Measurements from ENCODE around the gene FIBIN. TPM values are rescaled to one million over a fixed set of nuclear protein-coding genes. Genes with fewer than 3 reads are reported as not detected.
"Not testable (repeated sequence)": the region's sequence is repeated elsewhere in the genome, so short reads cannot be mapped to it uniquely, and the experiment has no call there.

Gene FIBIN
- total RNA-seq, 1 donor from 2014 or later, result 27.3 TPM

DNA sequence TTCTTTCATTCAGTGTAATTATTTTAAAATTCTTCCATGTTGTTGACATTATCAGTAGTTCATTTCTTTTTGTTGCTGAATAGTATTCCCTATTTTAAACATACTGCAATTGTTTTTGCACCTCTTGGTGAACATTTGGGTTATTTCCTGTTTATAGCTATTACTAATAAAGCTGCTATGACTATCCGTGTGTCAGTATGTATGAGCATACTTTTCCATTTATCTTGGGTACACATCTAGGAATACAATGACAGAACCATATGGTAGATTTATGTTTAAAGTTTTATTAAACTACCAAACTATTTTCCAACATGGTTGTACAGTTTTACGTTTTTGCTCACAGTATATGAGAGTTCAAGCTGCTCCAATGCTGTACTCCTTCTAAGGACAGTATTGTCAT, 22.0 kb upstream of the FIBIN start:
- TF ChIP-seq, protein P1, sequence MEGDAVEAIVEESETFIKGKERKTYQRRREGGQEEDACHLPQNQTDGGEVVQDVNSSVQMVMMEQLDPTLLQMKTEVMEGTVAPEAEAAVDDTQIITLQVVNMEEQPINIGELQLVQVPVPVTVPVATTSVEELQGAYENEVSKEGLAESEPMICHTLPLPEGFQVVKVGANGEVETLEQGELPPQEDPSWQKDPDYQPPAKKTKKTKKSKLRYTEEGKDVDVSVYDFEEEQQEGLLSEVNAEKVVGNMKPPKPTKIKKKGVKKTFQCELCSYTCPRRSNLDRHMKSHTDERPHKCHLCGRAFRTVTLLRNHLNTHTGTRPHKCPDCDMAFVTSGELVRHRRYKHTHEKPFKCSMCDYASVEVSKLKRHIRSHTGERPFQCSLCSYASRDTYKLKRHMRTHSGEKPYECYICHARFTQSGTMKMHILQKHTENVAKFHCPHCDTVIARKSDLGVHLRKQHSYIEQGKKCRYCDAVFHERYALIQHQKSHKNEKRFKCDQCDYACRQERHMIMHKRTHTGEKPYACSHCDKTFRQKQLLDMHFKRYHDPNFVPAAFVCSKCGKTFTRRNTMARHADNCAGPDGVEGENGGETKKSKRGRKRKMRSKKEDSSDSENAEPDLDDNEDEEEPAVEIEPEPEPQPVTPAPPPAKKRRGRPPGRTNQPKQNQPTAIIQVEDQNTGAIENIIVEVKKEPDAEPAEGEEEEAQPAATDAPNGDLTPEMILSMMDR (IDR thresholded peaks at IDR 0.05), result no peak
- no peak for DNase-seq
- H3K4me1 ChIP-seq, result no peaks in the 10 kb centered on the region
- no peaks in the 10 kb centered on the region for H3K36me3 ChIP-seq
- ATAC-seq, result no peak
- H3K27ac ChIP-seq, result no peak overlapping the region
- intact Hi-C loops (cut with DNase I), result no loop called here
- H3K9me3 ChIP-seq, result no peaks in the 10 kb centered on the region
- H3K4me3 ChIP-seq, result no peak overlapping the region
- H3K27me3 ChIP-seq, result no peaks in the 10 kb centered on the region

GRCh38 chr11:26974069-26974783, 19.7 kb upstream of the FIBIN start:
- ATAC-seq (no peak), DNase-seq (no peak)
- Histone ChIP-seq H3K36me3 (no peaks in the 10 kb centered on the region), H3K4me3 (no peak overlapping the region), H3K9me3 (no peaks in the 10 kb centered on the region), H3K27ac (no peak overlapping the region), H3K27me3 (no peaks in the 10 kb centered on the region), H3K4me1 (no peaks in the 10 kb centered on the region)
- TF ChIP-seq, protein P1 (IDR thresholded peaks at IDR 0.05), result no peak
- intact Hi-C loops (cut with DNase I), result no loop called here

DNA sequence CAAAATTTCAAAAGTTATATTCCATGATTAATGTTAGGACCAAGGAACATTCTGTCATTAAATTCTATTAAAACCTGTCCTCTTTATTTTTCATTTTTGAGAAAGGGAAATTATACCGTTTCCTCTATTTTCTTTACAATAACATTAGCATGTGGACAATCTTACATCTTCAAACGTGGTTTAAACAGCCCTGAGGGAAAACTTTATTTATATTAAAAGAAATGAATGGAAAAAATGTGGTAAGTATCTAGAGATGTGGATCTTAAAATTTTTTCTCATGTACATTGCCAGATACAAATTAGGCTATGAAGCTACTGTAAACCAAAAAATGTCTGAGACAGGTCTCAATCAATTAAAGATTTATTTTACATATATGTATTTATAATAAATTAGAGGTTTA, 18.9 kb upstream of the FIBIN start:
- Histone ChIP-seq H3K36me3 (no peaks in the 10 kb centered on the region), H3K4me1 (no peaks in the 10 kb centered on the region), H3K4me3 (no peak overlapping the region), H3K27me3 (no peaks in the 10 kb centered on the region), H3K9me3 (no peaks in the 10 kb centered on the region), H3K27ac (no peak overlapping the region)
- ATAC-seq (no peak), DNase-seq (no peak)
- TF ChIP-seq, protein P1 (IDR thresholded peaks at IDR 0.05), result no peak
- intact Hi-C loops (cut with DNase I), result no loop called here

- TF ChIP-seq, protein P1 (IDR thresholded peaks at IDR 0.05), result no peak
- H3K27me3 ChIP-seq, result no peaks in the 10 kb centered on the region
- no peak overlapping the region for H3K27ac ChIP-seq
- intact Hi-C loops (cut with DNase I), result no loop called here
- ATAC-seq (no peak), DNase-seq (no peak)
- no peaks in the 10 kb centered on the region for H3K4me1 ChIP-seq
- H3K36me3 ChIP-seq, result no peaks in the 10 kb centered on the region
- H3K4me3 ChIP-seq, result no peak overlapping the region
- peaks cover 3% of the 10 kb centered on the region for H3K9me3 ChIP-seq
These were observed 17.5 kb upstream of the FIBIN start for GRCh38 chr11:26976389-26976788.

- H3K4me1 ChIP-seq; DNase-seq; H3K36me3 ChIP-seq; H3K27ac ChIP-seq; H3K9me3 ChIP-seq; H3K4me3 ChIP-seq; H3K27me3 ChIP-seq; ATAC-seq; intact Hi-C loops (cut with DNase I): not testable (repeated sequence)
These were observed 16.7 kb upstream of the FIBIN start for GRCh38 chr11:26977209-26977608.

DNA sequence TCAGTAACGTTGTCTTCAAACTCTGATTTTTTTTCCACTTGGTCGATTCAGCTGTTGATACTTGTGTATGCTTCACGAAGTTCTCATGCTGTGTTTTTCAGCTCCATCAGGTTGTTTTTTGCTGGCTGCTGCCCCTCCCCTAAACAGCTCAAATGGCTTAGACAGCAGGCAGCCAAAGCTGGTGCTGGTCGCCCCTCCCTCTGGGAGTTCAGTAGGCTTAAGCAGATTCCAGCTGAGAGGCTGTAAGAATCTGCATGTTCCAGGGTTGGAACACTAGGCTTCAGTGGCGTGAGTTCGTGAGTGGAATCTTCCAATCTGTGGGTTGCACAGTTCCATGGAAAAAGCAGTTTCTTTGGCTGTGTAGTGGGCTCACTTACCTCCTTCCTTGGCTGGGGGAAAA, 10.3 kb upstream of the FIBIN start:
- TF ChIP-seq, protein P1 (IDR thresholded peaks at IDR 0.05), result no peak
- peaks cover 3% of the 10 kb centered on the region for H3K9me3 ChIP-seq
- H3K27me3 ChIP-seq, result no peaks in the 10 kb centered on the region
- intact Hi-C loops (cut with DNase I), result no loop called here
- no peaks in the 10 kb centered on the region for H3K4me1 ChIP-seq
- DNase-seq (no peak), ATAC-seq (no peak)
- H3K4me3 ChIP-seq, result no peak overlapping the region
- no peaks in the 10 kb centered on the region for H3K36me3 ChIP-seq
- H3K27ac ChIP-seq, result no peak overlapping the region
